ENCODE results near the gene AGAP9.
"Not testable (repeated sequence)": the region's sequence is repeated elsewhere in the genome, so short reads cannot be mapped to it uniquely, and the experiment has no call there.

AGAP9 gene

DNA sequence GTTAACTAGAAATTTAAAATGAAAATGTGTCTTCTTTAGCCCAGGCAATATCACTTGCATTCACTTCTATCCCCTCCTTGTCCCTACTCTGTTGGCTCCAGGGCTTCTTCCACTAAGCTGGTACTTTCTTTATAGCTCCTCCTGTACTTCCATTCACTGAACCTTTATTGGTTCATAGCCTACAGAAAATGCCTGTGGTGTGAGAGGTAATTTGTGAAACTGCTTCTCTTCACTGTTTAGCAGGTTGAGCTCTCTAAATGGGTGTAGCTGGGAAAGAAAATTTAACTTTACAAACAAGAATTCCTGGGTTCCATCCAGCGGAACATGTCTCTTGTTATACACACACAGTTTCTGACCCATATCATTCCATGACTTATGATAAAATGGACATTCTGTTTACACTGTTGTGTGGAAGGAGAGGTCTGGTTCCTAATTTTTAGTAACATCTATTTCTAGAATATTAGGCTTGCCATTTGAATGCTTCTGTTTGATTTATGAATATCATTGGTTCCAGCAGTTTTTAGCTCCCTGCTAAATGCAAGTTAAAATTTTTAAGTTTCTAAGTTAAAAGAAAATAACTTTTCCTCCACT lies 36.4 kb upstream of the AGAP9 start:
- DNase-seq (ENCODE audit: low spot score); H3K27ac ChIP-seq (replicated peaks; ENCODE audit: low read length): not testable (repeated sequence)
- WGBS, 2 donors (ENCODE audit: extremely low coverage in 2 of 2, insufficient read length in 2 of 2, insufficient replicate concordance in 1 of 2), result no CpG with 5 or more reads among the region's 1 CpG

GRCh38 chr10:47558109-47558508 lies 34.7 kb upstream of the AGAP9 start:
- H3K4me1 ChIP-seq (ENCODE audit: control insufficient read depth in 2 of 2, insufficient read depth in 1 of 2, low read depth in 1 of 2, low read length in 2 of 2); H3K4me3 ChIP-seq (ENCODE audit: low read length in 2 of 2); DNase-seq (ENCODE audit: low spot score); H3K79me1 ChIP-seq (ENCODE audit: low read depth, low read length); H2AK5ac ChIP-seq (ENCODE audit: low read depth, low read length); H3K4me2 ChIP-seq (ENCODE audit: insufficient read depth, low read length, poor library complexity, severe bottlenecking); H2BK12ac ChIP-seq (ENCODE audit: low read length); H3K14ac ChIP-seq (ENCODE audit: low read length); H3K18ac ChIP-seq (ENCODE audit: low read length); H3K36me3 ChIP-seq (replicated peaks in 1 of 2; ENCODE audit: control insufficient read depth in 2 of 2, insufficient read depth in 2 of 2, low read length in 2 of 2); H3K27me3 ChIP-seq (ENCODE audit: control insufficient read depth in 3 of 3, insufficient read depth in 3 of 3, low read depth in 1 of 3, low read length in 3 of 3); H3K27ac ChIP-seq (replicated peaks; ENCODE audit: low read length); H3K9ac ChIP-seq (ENCODE audit: low read depth, low read length, poor library complexity); H2AFZ ChIP-seq (ENCODE audit: low read length); H4K91ac ChIP-seq (ENCODE audit: low read depth, low read length, poor library complexity); H3K9me3 ChIP-seq (replicated peaks in 1 of 2; ENCODE audit: control insufficient read depth in 2 of 2, insufficient read depth in 1 of 2, low read depth in 1 of 2, low read length in 2 of 2); H3K23ac ChIP-seq (ENCODE audit: low read depth, low read length, poor library complexity); H2BK120ac ChIP-seq (ENCODE audit: low read depth, low read length); H2BK15ac ChIP-seq (ENCODE audit: low read length); H3K4ac ChIP-seq (ENCODE audit: low read length); H4K8ac ChIP-seq (ENCODE audit: low read depth, low read length); H2BK5ac ChIP-seq (ENCODE audit: low read length): not testable (repeated sequence)
- WGBS, 2 donors (ENCODE audit: extremely low coverage in 2 of 2, insufficient read length in 2 of 2, insufficient replicate concordance in 1 of 2), result no CpG with 5 or more reads among the region's 5 CpGs

More for the DNA sequence above, 36.4 kb upstream of the AGAP9 start:
- not testable (repeated sequence) for H2BK12ac ChIP-seq (ENCODE audit: low read length); H2BK15ac ChIP-seq (ENCODE audit: low read length); H3K9ac ChIP-seq (ENCODE audit: low read depth, low read length, poor library complexity); H3K4me1 ChIP-seq (ENCODE audit: control insufficient read depth in 2 of 2, insufficient read depth in 1 of 2, low read depth in 1 of 2, low read length in 2 of 2); H3K4me2 ChIP-seq (ENCODE audit: insufficient read depth, low read length, poor library complexity, severe bottlenecking); H2BK5ac ChIP-seq (ENCODE audit: low read length); H3K14ac ChIP-seq (ENCODE audit: low read length); H3K9me3 ChIP-seq (replicated peaks in 1 of 2; ENCODE audit: control insufficient read depth in 2 of 2, insufficient read depth in 1 of 2, low read depth in 1 of 2, low read length in 2 of 2); H3K23ac ChIP-seq (ENCODE audit: low read depth, low read length, poor library complexity); H3K4ac ChIP-seq (ENCODE audit: low read length); H2BK120ac ChIP-seq (ENCODE audit: low read depth, low read length); H3K79me1 ChIP-seq (ENCODE audit: low read depth, low read length); H4K8ac ChIP-seq (ENCODE audit: low read depth, low read length); H3K27me3 ChIP-seq (ENCODE audit: control insufficient read depth in 3 of 3, insufficient read depth in 3 of 3, low read depth in 1 of 3, low read length in 3 of 3); H2AK5ac ChIP-seq (ENCODE audit: low read depth, low read length); H3K36me3 ChIP-seq (replicated peaks in 1 of 2; ENCODE audit: control insufficient read depth in 2 of 2, insufficient read depth in 2 of 2, low read length in 2 of 2); H2AFZ ChIP-seq (ENCODE audit: low read length); H4K91ac ChIP-seq (ENCODE audit: low read depth, low read length, poor library complexity); H3K4me3 ChIP-seq (ENCODE audit: low read length in 2 of 2); H3K18ac ChIP-seq (ENCODE audit: low read length)

GRCh38 chr10:47557616-47558015 lies 34.2 kb upstream of the AGAP9 start:
- H2BK120ac ChIP-seq (ENCODE audit: low read depth, low read length); H3K18ac ChIP-seq (ENCODE audit: low read length); H2BK5ac ChIP-seq (ENCODE audit: low read length); H3K79me1 ChIP-seq (ENCODE audit: low read depth, low read length); H3K9ac ChIP-seq (ENCODE audit: low read depth, low read length, poor library complexity); H3K23ac ChIP-seq (ENCODE audit: low read depth, low read length, poor library complexity); H3K27ac ChIP-seq (replicated peaks; ENCODE audit: low read length); H3K4ac ChIP-seq (ENCODE audit: low read length); H3K4me2 ChIP-seq (ENCODE audit: insufficient read depth, low read length, poor library complexity, severe bottlenecking); H3K14ac ChIP-seq (ENCODE audit: low read length); H2AK5ac ChIP-seq (ENCODE audit: low read depth, low read length); H3K4me3 ChIP-seq (ENCODE audit: low read length in 2 of 2); H2AFZ ChIP-seq (ENCODE audit: low read length); H3K4me1 ChIP-seq (ENCODE audit: control insufficient read depth in 2 of 2, insufficient read depth in 1 of 2, low read depth in 1 of 2, low read length in 2 of 2); H3K36me3 ChIP-seq (replicated peaks in 1 of 2; ENCODE audit: control insufficient read depth in 2 of 2, insufficient read depth in 2 of 2, low read length in 2 of 2); H2BK15ac ChIP-seq (ENCODE audit: low read length); H4K91ac ChIP-seq (ENCODE audit: low read depth, low read length, poor library complexity); H3K9me3 ChIP-seq (replicated peaks in 1 of 2; ENCODE audit: control insufficient read depth in 2 of 2, insufficient read depth in 1 of 2, low read depth in 1 of 2, low read length in 2 of 2); DNase-seq (ENCODE audit: low spot score); H3K27me3 ChIP-seq (ENCODE audit: control insufficient read depth in 3 of 3, insufficient read depth in 3 of 3, low read depth in 1 of 3, low read length in 3 of 3); H2BK12ac ChIP-seq (ENCODE audit: low read length); H4K8ac ChIP-seq (ENCODE audit: low read depth, low read length): not testable (repeated sequence)

DNA sequence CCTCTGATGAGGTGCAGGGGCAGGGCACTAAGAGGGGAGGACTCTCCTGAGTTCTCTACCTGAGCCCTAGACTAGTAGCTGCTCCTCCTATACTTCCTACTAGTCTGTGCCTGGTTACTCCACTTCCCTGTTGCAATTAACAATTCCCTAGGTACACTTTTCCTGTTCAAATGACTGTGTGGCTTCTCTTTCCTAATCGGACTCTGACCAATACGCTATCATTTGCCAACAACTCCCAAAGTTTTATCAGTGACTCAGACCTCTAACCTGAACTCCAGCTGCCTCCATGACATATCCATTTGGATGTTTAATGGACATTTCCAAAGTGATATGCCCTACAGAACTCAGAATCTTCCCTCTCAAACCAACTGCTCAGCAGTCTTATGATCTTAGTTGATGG lies 31.9 kb upstream of the AGAP9 start:
- no CpG with 5 or more reads among the region's 2 CpGs for WGBS, 2 donors (ENCODE audit: extremely low coverage in 2 of 2, insufficient read length in 2 of 2, insufficient replicate concordance in 1 of 2)
- not testable (repeated sequence) for H2AFZ ChIP-seq (ENCODE audit: low read length)

More for the DNA sequence above, 31.9 kb upstream of the AGAP9 start:
- H3K27ac ChIP-seq (replicated peaks; ENCODE audit: low read length); H2BK15ac ChIP-seq (ENCODE audit: low read length); H2BK120ac ChIP-seq (ENCODE audit: low read depth, low read length); H3K79me1 ChIP-seq (ENCODE audit: low read depth, low read length); H3K4ac ChIP-seq (ENCODE audit: low read length); H4K91ac ChIP-seq (ENCODE audit: low read depth, low read length, poor library complexity); H3K18ac ChIP-seq (ENCODE audit: low read length); H3K4me3 ChIP-seq (ENCODE audit: low read length in 2 of 2); H3K23ac ChIP-seq (ENCODE audit: low read depth, low read length, poor library complexity); H2BK12ac ChIP-seq (ENCODE audit: low read length); H2AK5ac ChIP-seq (ENCODE audit: low read depth, low read length); H3K9ac ChIP-seq (ENCODE audit: low read depth, low read length, poor library complexity); H3K9me3 ChIP-seq (replicated peaks in 1 of 2; ENCODE audit: control insufficient read depth in 2 of 2, insufficient read depth in 1 of 2, low read depth in 1 of 2, low read length in 2 of 2); H3K14ac ChIP-seq (ENCODE audit: low read length); H2BK5ac ChIP-seq (ENCODE audit: low read length); H3K4me1 ChIP-seq (ENCODE audit: control insufficient read depth in 2 of 2, insufficient read depth in 1 of 2, low read depth in 1 of 2, low read length in 2 of 2); H4K8ac ChIP-seq (ENCODE audit: low read depth, low read length); H3K27me3 ChIP-seq (ENCODE audit: control insufficient read depth in 3 of 3, insufficient read depth in 3 of 3, low read depth in 1 of 3, low read length in 3 of 3); H3K36me3 ChIP-seq (replicated peaks in 1 of 2; ENCODE audit: control insufficient read depth in 2 of 2, insufficient read depth in 2 of 2, low read length in 2 of 2); H3K4me2 ChIP-seq (ENCODE audit: insufficient read depth, low read length, poor library complexity, severe bottlenecking); DNase-seq (ENCODE audit: low spot score): not testable (repeated sequence)

Data from neuronal stem cell (in vitro differentiated cells).